Adrenal gland (tissue), 12 donors: ENCODE measurements around the gene DDC. TPM values are rescaled to one million over a fixed set of nuclear protein-coding genes. Genes with fewer than 3 reads are reported as not detected.
"Not testable (repeated sequence)": the region's sequence is repeated elsewhere in the genome, so short reads cannot be mapped to it uniquely, and the experiment has no call there.

Experiments used
- DNase-seq, 7 donors: peaks; one replicate each; pipeline ENCODE4 v3.0.0-alpha.2; 2019 to 2020
- H3K27ac ChIP-seq, 5 donors: fragments of 200-600 bp; sonication (generic) in 4 of 5; 1 replicate in 3 of 5; 2 replicates in 2 of 5; pipeline versions ENCODE4 v1.5.1 to v1.8.0; 2016 to 2020; ENCODE audit warnings: mild to moderate bottlenecking in 1 of 5
- H3K27me3 ChIP-seq: fragments of 200-600 bp; 2 replicates; pipeline ENCODE4 v1.8.0; 2021
- H3K36me3 ChIP-seq, 2 donors: fragments of 200-600 bp; replicated peaks in 1 of 2; 1 replicate in 1 of 2; 2 replicates in 1 of 2; pipeline versions ENCODE4 v1.5.1 to v1.8.0; 2018 to 2022
- H3K4me1 ChIP-seq, 2 donors: fragments of 200-600 bp; replicated peaks in 1 of 2; 1 replicate in 1 of 2; 2 replicates in 1 of 2; pipeline versions ENCODE4 v1.5.1 to v1.8.0; 2018 to 2021
- H3K4me3 ChIP-seq, 4 donors: fragments of 200-600 bp; sonication (generic) in 3 of 4; one replicate each; pipeline ENCODE4 v1.5.1; 2016 to 2018
- H3K9me3 ChIP-seq, 3 donors: fragments of 200-600 bp; sonication (generic) in 1 of 3; replicated peaks in 1 of 3; 1 replicate in 2 of 3; 2 replicates in 1 of 3; pipeline versions ENCODE4 v1.5.1 to v1.8.0; 2016 to 2021
- CTCF ChIP-seq, 6 experiments: fragments of 450-650 bp in 4 of 6; fragments of 200-600 bp in 2 of 6; sonication (generic) in 1 of 6; IDR thresholded peaks; 1 replicate in 5 of 6; 2 replicates in 1 of 6; pipeline versions ENCODE4 v1.5.1 to v1.8.0; 2016 to 2021; ENCODE audit warnings: antibody characterized with exemption in 6 of 6, mild to moderate bottlenecking in 2 of 6, moderate library complexity in 1 of 6
- POLR2A ChIP-seq, 2 donors: fragments of 450-650 bp; IDR thresholded peaks; one replicate each; pipeline ENCODE4 v1.6.1; 2017; ENCODE audit warnings: antibody characterized with exemption in 2 of 2, mild to moderate bottlenecking in 2 of 2, moderate library complexity in 1 of 2
- WGBS, 4 donors: extraction: QIAGEN DNeasy Blood & Tissue Kit in 2 of 4; methylation state at CpG; one replicate each; pipeline versions ENCODE4 v1.1.5 to v1.1.7; 2013 to 2017; 5-methylcytosine and 5-hydroxymethylcytosine counted together
- intact Hi-C, 2 donors: fragments of 100-400 bp; cut with DNase I; formaldehyde crosslinking; loops; one replicate each; pipeline versions ENCODE4 v1.14.1 to v1.15.0; 2022 to 2023
- polyA plus RNA-seq, 3 donors: library from polyadenylated mRNA; stranded (reverse); fragments of 200-250 nt in 2 of 3; fragments of 350-450 nt in 1 of 3; fragmentation: Illumina TruSeq in 1 of 3; extraction: RNeasy Lipid Tissue Mini Kit (QIAGEN cat#74804) in 1 of 3; gene quantifications; one replicate each; pipeline ENCODE4 v1.2.3, GENCODE V29; 2013 to 2014
- total RNA-seq, 9 donors: library from RNA; depleted of rRNA in 4 of 9; stranded (reverse); fragments of >200 nt in 4 of 9; fragments of 120-200 nt in 1 of 9; fragmentation: NEBNext Ultra II Directional in 1 of 9; extraction: Animal tissue kit (Norgen Biotek cat#: 25700) in 1 of 9; gene quantifications; one replicate each; pipeline versions ENCODE4 v1.1.0 to v1.2.4, GENCODE V29; 2013 to 2023
- donor health status: healthy with polysubstance abuse.
- donor health status: Bipolar disorder and iron deficiency.
- donor health status: DM: yes; HTN: yes; CAD: no.
- donor health status: DM: no; HTN: no; CAD: no.
- donor health status: DM: no; HTN: no; CAD: no.
- donor health status: DM: yes; HTN: yes; CAD: no.

Gene DDC
- total and polyA plus RNA-seq, 12 donors, result 0.58 to 52.7 (median 15.4) TPM

GRCh38 chr7:50552921-50553320 lies 12.3 kb downstream of the DDC start:
- Histone ChIP-seq H3K9me3 (no peaks in the 10 kb centered on the region), H3K36me3 (no peaks in the 10 kb centered on the region), H3K4me3 (no peak overlapping the region), H3K4me1 (peaks cover 0 to 18% of the 10 kb centered on the region in 2 donors), H3K27ac (no peak overlapping the region), H3K27me3 (no peaks in the 10 kb centered on the region)
- peak; percentile 43 to 60 (median 57) for DNase-seq
- intact Hi-C loops, result no loop called here
- no peak for TF ChIP-seq POLR2A (IDR thresholded peaks at IDR 0.05)
- no peak for TF ChIP-seq CTCF (IDR thresholded peaks at IDR 0.05)
- 19 to 30% (median 25%) methylated on average over 4 of the region's 4 CpGs for WGBS, 4 donors

DNA sequence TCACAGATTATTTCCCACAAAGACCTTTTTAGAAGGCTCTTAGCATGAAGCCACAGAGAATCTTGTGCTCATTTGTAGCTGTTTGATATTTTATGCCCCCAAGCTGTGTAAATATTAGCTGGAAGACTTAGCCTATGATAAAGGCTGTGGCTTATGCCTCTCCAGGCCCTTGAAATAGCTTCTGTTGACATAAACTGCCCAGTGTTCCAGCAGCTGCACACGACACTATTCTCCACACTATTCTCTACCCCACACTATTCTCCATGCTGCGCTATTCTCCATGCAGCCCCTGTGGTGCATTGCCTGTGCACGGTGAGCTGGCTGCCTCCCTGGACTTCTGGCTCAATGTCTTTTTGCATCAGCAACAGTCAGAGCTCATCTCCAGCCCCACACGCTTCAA lies 13.1 kb downstream of the DDC start:
- TF ChIP-seq POLR2A (IDR thresholded peaks at IDR 0.05) (no peak), CTCF (IDR thresholded peaks at IDR 0.05) (no peak)
- peak in 1 of 7 donors; percentile 43 for DNase-seq

DNA sequence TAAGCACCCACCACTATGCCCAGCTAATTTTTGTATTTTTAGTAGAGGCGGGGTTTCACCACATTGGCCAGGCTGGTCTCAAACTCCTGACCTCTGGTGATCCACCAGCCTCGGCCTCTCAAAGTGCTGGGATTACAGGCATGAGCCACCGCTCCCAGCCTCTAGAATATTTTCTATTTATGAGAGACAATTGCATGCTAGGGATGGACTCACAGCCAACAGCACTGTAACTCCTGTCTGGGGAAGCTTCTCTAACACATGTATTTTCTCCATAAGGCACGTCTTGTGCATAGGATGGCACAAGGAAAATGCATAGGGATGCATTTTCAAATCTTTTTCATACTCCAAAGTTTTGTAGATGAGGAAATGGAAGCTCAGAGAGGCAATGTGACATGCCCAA lies 19.6 kb downstream of the DDC start:
- DNase-seq, H3K27me3 ChIP-seq, H3K4me3 ChIP-seq, H3K36me3 ChIP-seq, H3K4me1 ChIP-seq, H3K27ac ChIP-seq, intact Hi-C loops, H3K9me3 ChIP-seq: not testable (repeated sequence)
- 88 to 92% (median 90%) methylated on average over 4 of the region's 4 CpGs for WGBS, 4 donors

More for the DNA sequence above, 13.1 kb downstream of the DDC start:
- Histone ChIP-seq H3K36me3 (no peaks in the 10 kb centered on the region), H3K27ac (no peak overlapping the region), H3K4me1 (peaks cover 0 to 13% of the 10 kb centered on the region in 2 donors), H3K9me3 (no peaks in the 10 kb centered on the region), H3K27me3 (no peaks in the 10 kb centered on the region), H3K4me3 (no peak overlapping the region)
- intact Hi-C loops, result no loop called here
- 74 to 78% (median 74%) methylated on average over 4 of the region's 4 CpGs for whole genome bisulfite sequencing, 4 donors

GRCh38 chr7:50544992-50545391 lies 20.2 kb downstream of the DDC start:
- no peaks in the 10 kb centered on the region for H3K9me3 ChIP-seq
- H3K27me3 ChIP-seq, result no peaks in the 10 kb centered on the region
- DNase-seq, result no peak
- no peak overlapping the region for H3K27ac ChIP-seq
- TF ChIP-seq CTCF (IDR thresholded peaks at IDR 0.05) (no peak), POLR2A (IDR thresholded peaks at IDR 0.05) (no peak)
- H3K36me3 ChIP-seq, result no peaks in the 10 kb centered on the region
- WGBS, 4 donors, result 77 to 88% (median 81%) methylated on average over 6 of the region's 6 CpGs
- H3K4me1 ChIP-seq, result no peaks in the 10 kb centered on the region
- H3K4me3 ChIP-seq, result no peak overlapping the region
- intact Hi-C loops, result no loop called here

- intact Hi-C loops, result no loop called here
- no peaks in the 10 kb centered on the region for H3K36me3 ChIP-seq
- TF ChIP-seq POLR2A (IDR thresholded peaks at IDR 0.05) (no peak), CTCF (IDR thresholded peaks at IDR 0.05) (no peak)
- no peaks in the 10 kb centered on the region for H3K4me1 ChIP-seq
- peak in 1 of 7 donors; percentile 7 for DNase-seq
- H3K4me3 ChIP-seq, result no peak overlapping the region
- WGBS, 4 donors, result 89 to 93% (median 93%) methylated on average over 18 of the region's 18 CpGs
- no peaks in the 10 kb centered on the region for H3K9me3 ChIP-seq
- H3K27me3 ChIP-seq, result no peaks in the 10 kb centered on the region
- H3K27ac ChIP-seq, result no peak overlapping the region
Measured at GRCh38 chr7:50543776-50544442, 21.3 kb downstream of the DDC start.
